Stimulated activated CD8-positive, alpha-beta memory T cell treated with anti-CD3 and anti-CD28 coated beads, Interleukin-2, amount 100 ng/mL, for 1 hour (primary cell): Measurements from ENCODE around the gene RGS3.
"Not testable (repeated sequence)": the region's sequence is repeated elsewhere in the genome, so short reads cannot be mapped to it uniquely, and the experiment has no call there.

ENCODE experiments used
- DNase-seq, 2 donors: peaks; one replicate each; pipeline ENCODE4 v3.0.0-alpha.2; 2020; ENCODE audit warnings: low read depth in 2 of 2

RGS3 gene

GRCh38 chr9:113463418-113464285 lies at the start of gene RGS3:
RGS3 (plus strand) TSS chr9:113463727; CDS start chr9:113463803, 76 bp downstream.
- DNase-seq = no peak

GRCh38 chr9:113416149-113416721 lies 47.3 kb upstream of the RGS3 start:
- no peak for DNase-seq

GRCh38 chr9:113417370-113417769 lies 46.2 kb upstream of the RGS3 start:
- DNase-seq = no peak

GRCh38 chr9:113421726-113422125 lies 41.8 kb upstream of the RGS3 start:
- no peak for DNase-seq

GRCh38 chr9:113425072-113425471 lies 38.5 kb upstream of the RGS3 start:
- DNase-seq = no peak

GRCh38 chr9:113426701-113427100 lies 36.8 kb upstream of the RGS3 start:
- no peak for DNase-seq

GRCh38 chr9:113427629-113428028 lies 35.9 kb upstream of the RGS3 start:
- DNase-seq = no peak

GRCh38 chr9:113428062-113428615 lies 35.4 kb upstream of the RGS3 start:
- DNase-seq = no peak

- no peak for DNase-seq
Measured at GRCh38 chr9:113431191-113431590, 32.3 kb upstream of the RGS3 start.

- DNase-seq = no peak
Measured at GRCh38 chr9:113436728-113437515, 26.6 kb upstream of the RGS3 start.

- DNase-seq = not testable (repeated sequence)
Measured at GRCh38 chr9:113437716-113438115, 25.8 kb upstream of the RGS3 start.

GRCh38 chr9:113444736-113445135 lies 18.8 kb upstream of the RGS3 start:
- DNase-seq = no peak

- DNase-seq = no peak
Measured at GRCh38 chr9:113446323-113446740, 17.2 kb upstream of the RGS3 start.

GRCh38 chr9:113449376-113449775 lies 14.2 kb upstream of the RGS3 start:
- DNase-seq = no peak

GRCh38 chr9:113452113-113452605 lies 11.4 kb upstream of the RGS3 start:
- DNase-seq = no peak

GRCh38 chr9:113454914-113455761 lies 8.4 kb upstream of the RGS3 start:
- DNase-seq = no peak

- DNase-seq = no peak
Measured at GRCh38 chr9:113456235-113456634, 7.3 kb upstream of the RGS3 start.

- DNase-seq = no peak
Measured at GRCh38 chr9:113461285-113461684, 2.2 kb upstream of the RGS3 start.

GRCh38 chr9:113461943-113462342 lies 1.6 kb upstream of the RGS3 start:
- DNase-seq = no peak

- no peak for DNase-seq
Measured at GRCh38 chr9:113462781-113463286, 693 bp upstream of the RGS3 start.

GRCh38 chr9:113464286-113464660 lies 746 bp downstream of the RGS3 start:
- no peak for DNase-seq
